HFFc6 (cell line): ENCODE results near the gene CRAMP1. TPM values are rescaled to one million over a fixed set of nuclear protein-coding genes. Genes with fewer than 3 reads are reported as not detected.

Experiments
- DNase-seq: peaks from one replicate; pipeline ENCODE4 v3.0.0-alpha.2; 2018
- H3K27ac Mint-ChIP-seq: 2 replicates; pipeline ENCODE4 v1.8.0; 2020; ENCODE audit warnings: mild to moderate bottlenecking, mixed read lengths
- H3K27me3 Mint-ChIP-seq: 2 replicates; pipeline ENCODE4 v1.8.0; 2021; ENCODE audit warnings: mild to moderate bottlenecking, moderate library complexity, mixed read lengths; ENCODE audit not compliant: insufficient read depth
- H3K36me3 Mint-ChIP-seq: 2 replicates; pipeline ENCODE4 v1.8.0; 2021; ENCODE audit warnings: low read depth, mixed read lengths
- H3K4me1 Mint-ChIP-seq: 2 replicates; pipeline ENCODE4 v1.8.0; 2020; ENCODE audit warnings: low read depth, mixed read lengths
- H3K4me3 Mint-ChIP-seq: 2 replicates; pipeline ENCODE4 v1.8.0; 2020; ENCODE audit warnings: mild to moderate bottlenecking, moderate library complexity, mixed read lengths
- H3K9me3 Mint-ChIP-seq: 2 replicates; pipeline ENCODE4 v1.8.0; 2020; ENCODE audit warnings: mild to moderate bottlenecking, mixed read lengths
- CTCF ChIP-seq: fragments of 200-600 bp; sonication (generic); IDR thresholded peaks from 2 replicates; pipeline ENCODE4 v1.5.0; 2021; ENCODE audit warnings: antibody characterized with exemption, mild to moderate bottlenecking
- total RNA-seq, 6 experiments: library from RNA; stranded (reverse); fragmentation: NEBNext Ultra II Directional; extraction: Animal tissue kit (Norgen Biotek cat#: 25700); gene quantifications; 2 replicates in 1 of 6; 3 replicates in 5 of 6; pipeline ENCODE4 v1.2.3, GENCODE V29; 2021

CRAMP1 gene
- total RNA-seq, 6 experiments from 2014 or later, result 10.7 to 14.2 (median 12.4) TPM

- TF ChIP-seq CTCF, result no peak
- Mint-ChIP-seq H3K9me3 (no peaks in the 10 kb centered on the region), H3K27ac (no peak overlapping the region), H3K4me1 (peaks cover 19% of the 10 kb centered on the region), H3K4me3 (no peak overlapping the region), H3K36me3 (peaks cover 63% of the 10 kb centered on the region), H3K27me3 (peaks cover 6% of the 10 kb centered on the region)
- DNase-seq, result no peak
Observed at GRCh38 chr16:1670866-1671265, 58.7 kb downstream of the CRAMP1 start.

- no peak for TF ChIP-seq CTCF
- H3K27me3 Mint-ChIP-seq, result no peaks in the 10 kb centered on the region; the same call in 1 of the 2 replicates
- no peaks in the 10 kb centered on the region for H3K9me3 Mint-ChIP-seq
- H3K36me3 Mint-ChIP-seq, result peaks cover 63% of the 10 kb centered on the region
- no peak overlapping the region for H3K27ac Mint-ChIP-seq
- peaks cover 19% of the 10 kb centered on the region for H3K4me1 Mint-ChIP-seq
- no peak overlapping the region for H3K4me3 Mint-ChIP-seq
- no peak for DNase-seq
Observed at GRCh38 chr16:1673424-1674151, 61.4 kb downstream of the CRAMP1 start.

GRCh38 chr16:1674306-1674705 lies 62.1 kb downstream of the CRAMP1 start:
- Mint-ChIP-seq H3K36me3 (peaks cover 59% of the 10 kb centered on the region), H3K4me3 (no peak overlapping the region; the same call in 1 of the 2 replicates), H3K9me3 (no peaks in the 10 kb centered on the region), H3K4me1 (peaks cover 26% of the 10 kb centered on the region), H3K27me3 (no peaks in the 10 kb centered on the region; the same call in 1 of the 2 replicates), H3K27ac (peak overlapping the region; percentile 88; the same call in 1 of the 2 replicates)
- DNase-seq, result no peak
- no peak for TF ChIP-seq CTCF

- peak; percentile 76 for DNase-seq
- H3K36me3 Mint-ChIP-seq, result peaks cover 53% of the 10 kb centered on the region
- peak overlapping the region; percentile 33 for H3K4me3 Mint-ChIP-seq
- peaks cover 28% of the 10 kb centered on the region for H3K4me1 Mint-ChIP-seq
- no peak for TF ChIP-seq CTCF
- no peaks in the 10 kb centered on the region for H3K9me3 Mint-ChIP-seq
- H3K27ac Mint-ChIP-seq, result peak overlapping the region; percentile 88
- H3K27me3 Mint-ChIP-seq, result no peaks in the 10 kb centered on the region; the same call in none of the 2 replicates
Observed at GRCh38 chr16:1674751-1675664, 62.8 kb downstream of the CRAMP1 start.

- no peak for DNase-seq
- peaks cover 42% of the 10 kb centered on the region for H3K36me3 Mint-ChIP-seq
- TF ChIP-seq CTCF, result no peak
- no peaks in the 10 kb centered on the region; the same call in none of the 2 replicates for H3K27me3 Mint-ChIP-seq
- H3K27ac Mint-ChIP-seq, result no peak overlapping the region; the same call in 1 of the 2 replicates
- no peaks in the 10 kb centered on the region for H3K9me3 Mint-ChIP-seq
- peaks cover 32% of the 10 kb centered on the region for H3K4me1 Mint-ChIP-seq
- H3K4me3 Mint-ChIP-seq, result peak overlapping the region; percentile 51
Observed at GRCh38 chr16:1676661-1677060, 64.5 kb downstream of the CRAMP1 start.
